ENCODE results near the gene DEPDC5. TPM values are rescaled to one million over a fixed set of nuclear protein-coding genes. Genes with fewer than 3 reads are reported as not detected.

Gene DEPDC5
- polyA plus RNA-seq, 4 donors, result 8.3 to 17.6 (median 15.8) TPM

GRCh38 chr22:31943206-31943977, 189.6 kb downstream of the DEPDC5 start:
- no peak for DNase-seq (ENCODE audit: low read depth in 4 of 4, low spot score in 3 of 4)

DNA sequence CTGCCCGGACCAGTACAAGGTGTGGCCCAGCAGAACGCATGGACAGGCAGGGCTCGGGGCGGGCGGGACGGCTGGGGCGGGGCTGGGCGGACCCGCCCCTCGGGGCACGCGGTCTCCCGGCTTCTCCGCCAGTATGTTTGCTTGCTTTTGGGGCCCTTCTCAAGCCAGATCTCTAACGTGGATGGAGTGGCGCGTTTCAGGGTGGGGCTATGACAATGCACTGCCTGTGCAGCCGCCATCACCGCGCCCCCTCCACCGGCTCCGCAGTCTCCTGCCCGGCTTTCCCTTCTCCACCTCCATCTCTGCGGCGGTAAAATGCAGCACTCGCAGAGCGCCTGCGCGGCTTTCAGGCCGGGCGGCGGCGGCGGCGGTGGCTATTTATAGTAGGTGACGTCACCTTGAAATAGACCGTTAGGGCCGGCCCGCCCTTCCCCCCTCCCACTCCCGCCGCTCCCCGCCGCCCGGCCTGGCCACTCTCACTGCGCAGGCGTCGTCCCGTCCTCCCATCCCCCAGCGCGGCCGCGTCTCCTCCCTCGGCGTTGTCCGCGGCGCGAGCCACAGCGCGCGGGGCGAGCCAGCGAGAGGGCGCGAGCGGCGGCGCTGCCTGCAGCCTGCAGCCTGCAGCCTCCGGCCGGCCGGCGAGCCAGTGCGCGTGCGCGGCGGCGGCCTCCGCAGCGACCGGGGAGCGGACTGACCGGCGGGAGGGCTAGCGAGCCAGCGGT, 190.3 kb downstream of the DEPDC5 start, which contains the start of gene YWHAH:
Gene YWHAH (plus strand): TSS at position 558 of the 722 bp plus-strand sequence. CDS start 199 bp downstream, outside the sequence.
- peak; percentile 80 to 91 (median 88) for DNase-seq (ENCODE audit: low read depth in 4 of 4, low spot score in 3 of 4)

DNA sequence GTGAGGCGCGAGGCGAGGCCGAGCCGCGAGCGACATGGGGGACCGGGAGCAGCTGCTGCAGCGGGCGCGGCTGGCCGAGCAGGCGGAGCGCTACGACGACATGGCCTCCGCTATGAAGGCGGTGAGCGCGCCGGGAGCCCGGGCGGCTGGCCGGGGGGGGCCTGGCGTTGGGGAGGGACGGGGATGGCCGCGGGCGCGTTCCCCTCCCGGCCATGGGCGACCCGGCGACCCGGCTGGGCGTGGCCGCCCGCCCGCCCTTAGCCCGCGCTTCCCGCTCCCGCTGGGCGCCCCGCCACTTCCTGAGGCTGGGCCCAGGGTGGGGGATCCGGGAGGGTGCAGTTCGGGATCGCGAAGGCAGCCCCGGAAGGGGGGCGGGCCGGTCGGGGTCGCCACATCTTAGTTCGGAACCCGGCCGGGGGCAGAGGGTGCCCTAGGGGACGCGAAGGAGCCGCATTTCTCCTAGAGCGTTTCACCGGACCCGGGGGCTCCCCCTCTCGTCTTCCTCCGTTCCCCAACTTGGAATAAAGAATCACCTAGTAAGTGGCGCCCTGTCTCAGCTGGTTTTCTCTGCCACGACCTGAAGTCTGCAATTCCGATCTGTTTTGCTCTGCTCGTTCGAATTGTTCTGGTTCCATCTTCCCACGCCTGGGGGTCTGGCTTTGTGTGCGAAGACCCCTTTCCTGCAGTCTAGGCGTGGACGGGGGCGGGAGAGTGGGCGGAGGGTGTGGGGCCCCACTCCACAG, 191.1 kb downstream of the DEPDC5 start:
- DNase-seq (ENCODE audit: low read depth in 4 of 4, low spot score in 3 of 4), result no peak

GRCh38 chr22:31945443-31945855, 191.6 kb downstream of the DEPDC5 start:
- DNase-seq (ENCODE audit: low read depth in 4 of 4, low spot score in 3 of 4), result no peak

DNA sequence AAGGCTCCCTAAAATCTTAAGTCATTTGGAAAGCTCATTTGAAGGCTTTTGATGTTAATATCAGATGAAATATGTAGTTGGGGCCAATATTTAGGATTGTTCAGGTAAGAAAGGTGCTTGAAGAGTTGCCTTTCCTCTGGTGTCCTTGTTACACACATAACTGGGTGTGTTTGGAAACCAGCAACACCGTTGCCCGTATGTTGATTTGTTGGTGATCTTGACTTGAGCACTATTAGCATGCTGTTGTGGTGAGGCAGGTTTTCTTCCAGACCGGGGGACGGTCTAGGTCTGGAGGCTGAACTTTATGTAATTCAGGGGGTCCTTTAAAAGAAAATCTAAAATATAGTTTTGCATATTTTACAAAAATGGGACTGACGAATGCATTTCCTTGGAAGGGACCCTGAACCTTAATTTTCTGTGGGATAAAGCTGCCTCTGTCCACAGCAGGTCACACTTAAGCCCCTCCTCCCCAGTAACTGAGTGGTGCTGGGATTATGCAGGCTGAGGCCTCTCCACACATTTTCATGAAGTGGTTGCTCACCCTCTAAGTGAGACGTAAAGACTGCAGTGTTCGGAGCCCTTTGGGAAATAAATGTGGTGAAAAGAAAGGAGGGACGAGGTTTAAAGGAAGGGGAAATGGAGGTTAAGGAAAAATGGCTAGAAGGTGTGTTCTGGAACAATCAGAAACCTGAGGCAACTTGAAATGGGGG, 192.3 kb downstream of the DEPDC5 start:
- no peak for DNase-seq (ENCODE audit: low read depth in 4 of 4, low spot score in 3 of 4)

- DNase-seq (ENCODE audit: low read depth in 4 of 4, low spot score in 3 of 4), result no peak
These were observed 193.5 kb downstream of the DEPDC5 start for GRCh38 chr22:31947296-31947695.

DNA sequence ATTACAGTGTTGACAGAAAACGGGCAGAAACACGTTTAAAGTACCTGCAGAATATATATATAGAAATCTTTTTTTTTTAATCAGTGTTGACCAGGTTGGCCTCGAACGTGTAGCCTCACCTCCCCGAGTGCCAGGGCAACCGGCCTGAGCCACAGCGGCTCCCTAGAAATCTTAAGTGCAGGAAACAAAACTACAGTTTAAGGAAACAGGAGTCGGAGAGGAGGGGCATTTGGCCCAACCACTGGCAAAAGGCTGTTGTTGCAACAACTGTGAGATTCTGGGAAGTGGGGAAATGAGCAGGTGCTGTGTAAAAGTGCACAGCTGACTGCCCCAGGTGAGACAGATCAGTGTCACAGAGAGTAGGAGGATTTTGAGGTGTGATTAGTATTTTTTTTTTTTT, 194.2 kb downstream of the DEPDC5 start:
- no peak for DNase-seq (ENCODE audit: low read depth in 4 of 4, low spot score in 3 of 4)

GRCh38 chr22:31950226-31950625, 196.4 kb downstream of the DEPDC5 start:
- DNase-seq (ENCODE audit: low read depth in 4 of 4, low spot score in 3 of 4), result no peak

- DNase-seq (ENCODE audit: low read depth in 4 of 4, low spot score in 3 of 4), result no peak
These were observed 197.6 kb downstream of the DEPDC5 start for GRCh38 chr22:31951194-31952093.

GRCh38 chr22:31952094-31952401, 198.2 kb downstream of the DEPDC5 start:
- no peak for DNase-seq (ENCODE audit: low read depth in 4 of 4, low spot score in 3 of 4)

DNA sequence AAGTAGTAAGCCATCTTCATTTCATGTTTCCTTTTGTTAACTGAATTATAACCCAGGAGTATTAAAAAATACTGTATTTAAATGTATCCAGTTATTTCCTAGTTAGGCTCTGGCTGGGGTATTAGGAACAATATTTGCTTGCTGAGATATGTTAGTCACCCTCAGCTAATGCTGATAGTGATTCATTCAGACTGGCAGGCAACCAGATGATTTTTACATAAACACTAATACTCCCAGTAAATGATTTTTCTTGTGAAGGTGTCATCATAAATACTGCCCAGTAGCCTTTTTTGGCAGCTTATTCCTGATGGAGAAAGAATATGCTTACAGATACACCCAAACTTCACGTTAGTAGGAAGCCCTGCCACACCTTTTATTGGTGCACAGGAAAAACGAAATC, 198.7 kb downstream of the DEPDC5 start:
- DNase-seq (ENCODE audit: low read depth in 4 of 4, low spot score in 3 of 4), result no peak

GRCh38 chr22:31953261-31953660, 199.4 kb downstream of the DEPDC5 start:
- no peak for DNase-seq (ENCODE audit: low read depth in 4 of 4, low spot score in 3 of 4)

GRCh38 chr22:31954535-31955523, 201.0 kb downstream of the DEPDC5 start:
- no peak for DNase-seq (ENCODE audit: low read depth in 4 of 4, low spot score in 3 of 4)

GRCh38 chr22:31956360-31956759, 202.5 kb downstream of the DEPDC5 start:
- DNase-seq (ENCODE audit: low read depth in 4 of 4, low spot score in 3 of 4), result no peak
